ENCODE measurements around the gene HOXD10.

HOXD10 gene

GRCh38 chr2:176115883-176116813, at the start of gene HOXD10:
TSS of gene HOXD10 (plus strand) at chr2:176116778. CDS start at chr2:176116834, 56 bp downstream.
- H3K4me1 ChIP-seq (ENCODE audit: insufficient read depth, low read length) = peaks cover 11% of the 10 kb centered on the region
- H3K27ac ChIP-seq (ENCODE audit: low read depth, low read length) = peak within 1 kb of the TSS; percentile 56
- peak within 1 kb of the TSS; percentile 34 to 71 for H3K4me3 ChIP-seq (ENCODE audit: low read depth in 1 of 2, low read length in 2 of 2)
- H3K9ac ChIP-seq (ENCODE audit: low read length) = peak within 1 kb of the TSS; percentile 53
- no peaks in the 10 kb centered on the region for H3K36me3 ChIP-seq (ENCODE audit: insufficient read depth, low read length)
- no peaks in the 10 kb centered on the region for H3K9me3 ChIP-seq (ENCODE audit: low read length)
- H3K27me3 ChIP-seq (ENCODE audit: control insufficient read depth in 1 of 2, insufficient read depth in 2 of 2, low read length in 2 of 2) = peaks cover 33 to 77% of the 10 kb centered on the region in 2 donors

GRCh38 chr2:176067589-176068418, 48.8 kb upstream of the HOXD10 start:
- Histone ChIP-seq H3K9ac (ENCODE audit: low read length) (no peak overlapping the region), H3K4me3 (ENCODE audit: low read depth in 1 of 2, low read length in 2 of 2) (peak overlapping the region; percentile 1 to 55), H3K4me1 (ENCODE audit: insufficient read depth, low read length) (peaks cover 9% of the 10 kb centered on the region), H3K9me3 (ENCODE audit: low read length) (no peaks in the 10 kb centered on the region), H3K27me3 (ENCODE audit: control insufficient read depth in 1 of 2, insufficient read depth in 2 of 2, low read length in 2 of 2) (peaks cover 61 to 66% of the 10 kb centered on the region in 2 donors), H3K27ac (ENCODE audit: low read depth, low read length) (no peak overlapping the region), H3K36me3 (ENCODE audit: insufficient read depth, low read length) (no peaks in the 10 kb centered on the region)

DNA sequence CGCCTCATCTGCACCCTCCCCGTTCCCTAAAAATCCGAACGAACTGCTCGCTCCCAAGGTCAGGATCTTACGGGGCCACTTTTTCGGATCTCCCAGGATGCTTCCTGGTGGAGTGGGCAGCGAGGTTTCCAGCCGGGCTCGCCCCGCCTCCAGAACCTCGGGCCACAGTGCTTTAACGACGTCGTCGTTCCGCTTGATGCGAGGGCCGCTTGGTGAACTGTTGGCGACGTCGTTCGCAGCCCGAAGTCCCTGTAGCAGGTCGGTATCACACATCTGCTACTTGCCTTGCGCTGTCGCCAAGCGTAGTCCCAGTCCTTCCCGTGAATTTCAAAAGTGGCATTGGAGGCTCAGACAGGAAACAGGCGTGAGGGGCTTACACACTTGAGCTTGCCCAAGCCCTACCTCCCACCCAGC, 48.2 kb upstream of the HOXD10 start:
- Histone ChIP-seq H3K27me3 (ENCODE audit: control insufficient read depth in 1 of 2, insufficient read depth in 2 of 2, low read length in 2 of 2) (peaks cover 67 to 72% of the 10 kb centered on the region in 2 donors), H3K9me3 (ENCODE audit: low read length) (no peaks in the 10 kb centered on the region), H3K36me3 (ENCODE audit: insufficient read depth, low read length) (no peaks in the 10 kb centered on the region), H3K27ac (ENCODE audit: low read depth, low read length) (no peak overlapping the region), H3K9ac (ENCODE audit: low read length) (no peak overlapping the region), H3K4me1 (ENCODE audit: insufficient read depth, low read length) (peaks cover 9% of the 10 kb centered on the region), H3K4me3 (ENCODE audit: low read depth in 1 of 2, low read length in 2 of 2) (peak overlapping the region in 1 of 2 donors; percentile 16)

DNA sequence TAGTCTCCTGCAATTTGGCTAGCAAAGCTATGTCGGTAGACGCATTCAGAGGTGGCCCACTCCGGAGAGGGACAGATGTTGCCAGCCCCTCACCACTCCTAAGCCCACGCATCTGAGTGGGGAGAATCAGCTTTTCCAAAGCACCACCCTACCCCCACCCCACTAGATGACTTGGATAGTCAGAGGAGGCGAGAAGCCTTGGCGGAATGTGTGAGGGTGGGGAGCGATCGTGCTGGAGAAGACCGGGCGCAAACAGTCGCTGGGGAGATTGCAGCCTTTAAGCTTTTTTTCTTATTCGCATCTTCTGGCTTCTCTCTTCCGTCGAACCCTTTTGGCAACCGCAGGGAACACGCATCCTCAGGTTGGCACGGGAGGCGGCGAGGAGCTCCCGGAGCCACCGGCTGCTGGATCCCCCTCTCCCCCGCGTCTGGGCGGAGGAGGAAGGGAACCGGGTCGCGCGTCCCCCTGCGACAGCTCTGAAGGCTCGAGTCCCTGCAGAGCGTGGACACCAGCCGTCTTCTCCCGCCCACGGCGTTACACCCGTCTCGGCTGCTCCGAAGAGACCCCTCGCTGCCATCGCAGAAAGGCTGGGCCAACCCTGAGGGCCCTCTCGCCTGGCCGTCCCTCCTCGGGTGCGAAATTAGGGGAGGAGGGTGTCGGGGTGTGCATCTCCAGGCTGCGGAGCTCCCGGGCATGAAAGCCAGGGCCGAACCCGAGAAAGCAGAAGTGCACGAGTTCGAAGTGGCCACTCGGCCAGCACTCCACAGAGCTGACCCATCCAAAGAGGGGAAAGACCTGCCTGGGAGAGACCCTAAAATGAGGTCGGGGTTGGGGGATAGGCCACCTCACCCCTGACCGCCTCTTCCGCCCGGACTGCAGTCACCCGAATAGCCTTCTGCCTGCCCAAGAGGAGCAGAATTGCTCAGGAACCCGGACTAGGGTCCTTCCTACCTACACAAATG, 45.0 kb upstream of the HOXD10 start:
- H3K9me3 ChIP-seq (ENCODE audit: low read length) = no peaks in the 10 kb centered on the region
- H3K4me1 ChIP-seq (ENCODE audit: insufficient read depth, low read length) = peaks cover 9% of the 10 kb centered on the region
- H3K4me3 ChIP-seq (ENCODE audit: low read depth in 1 of 2, low read length in 2 of 2) = no peak overlapping the region
- no peak overlapping the region for H3K9ac ChIP-seq (ENCODE audit: low read length)
- H3K36me3 ChIP-seq (ENCODE audit: insufficient read depth, low read length) = no peaks in the 10 kb centered on the region
- H3K27ac ChIP-seq (ENCODE audit: low read depth, low read length) = no peak overlapping the region
- H3K27me3 ChIP-seq (ENCODE audit: control insufficient read depth in 1 of 2, insufficient read depth in 2 of 2, low read length in 2 of 2) = peaks cover 91 to 99% of the 10 kb centered on the region in 2 donors

DNA sequence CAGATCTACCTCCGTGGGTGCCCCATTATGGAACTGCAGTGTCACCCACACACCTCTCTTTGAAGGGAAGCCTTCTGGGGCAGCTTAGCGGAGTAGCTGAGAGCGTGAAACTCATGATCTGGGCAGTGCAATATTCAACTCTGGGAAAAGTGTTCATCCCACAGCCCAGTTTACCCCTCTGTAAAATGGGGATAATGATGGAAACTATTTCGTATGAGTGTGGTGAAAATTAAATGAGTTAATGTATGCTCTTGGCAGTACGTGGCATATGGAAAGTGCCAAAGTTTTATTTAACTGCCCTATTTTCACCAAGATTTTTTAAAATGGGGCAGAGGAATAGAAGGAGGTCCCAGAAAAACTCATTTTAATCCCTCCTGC, 44.3 kb upstream of the HOXD10 start:
- Histone ChIP-seq H3K9ac (ENCODE audit: low read length) (no peak overlapping the region), H3K36me3 (ENCODE audit: insufficient read depth, low read length) (no peaks in the 10 kb centered on the region), H3K4me3 (ENCODE audit: low read depth in 1 of 2, low read length in 2 of 2) (no peak overlapping the region), H3K27ac (ENCODE audit: low read depth, low read length) (no peak overlapping the region), H3K4me1 (ENCODE audit: insufficient read depth, low read length) (peaks cover 9% of the 10 kb centered on the region), H3K9me3 (ENCODE audit: low read length) (no peaks in the 10 kb centered on the region), H3K27me3 (ENCODE audit: control insufficient read depth in 1 of 2, insufficient read depth in 2 of 2, low read length in 2 of 2) (peaks cover 91 to 99% of the 10 kb centered on the region in 2 donors)

DNA sequence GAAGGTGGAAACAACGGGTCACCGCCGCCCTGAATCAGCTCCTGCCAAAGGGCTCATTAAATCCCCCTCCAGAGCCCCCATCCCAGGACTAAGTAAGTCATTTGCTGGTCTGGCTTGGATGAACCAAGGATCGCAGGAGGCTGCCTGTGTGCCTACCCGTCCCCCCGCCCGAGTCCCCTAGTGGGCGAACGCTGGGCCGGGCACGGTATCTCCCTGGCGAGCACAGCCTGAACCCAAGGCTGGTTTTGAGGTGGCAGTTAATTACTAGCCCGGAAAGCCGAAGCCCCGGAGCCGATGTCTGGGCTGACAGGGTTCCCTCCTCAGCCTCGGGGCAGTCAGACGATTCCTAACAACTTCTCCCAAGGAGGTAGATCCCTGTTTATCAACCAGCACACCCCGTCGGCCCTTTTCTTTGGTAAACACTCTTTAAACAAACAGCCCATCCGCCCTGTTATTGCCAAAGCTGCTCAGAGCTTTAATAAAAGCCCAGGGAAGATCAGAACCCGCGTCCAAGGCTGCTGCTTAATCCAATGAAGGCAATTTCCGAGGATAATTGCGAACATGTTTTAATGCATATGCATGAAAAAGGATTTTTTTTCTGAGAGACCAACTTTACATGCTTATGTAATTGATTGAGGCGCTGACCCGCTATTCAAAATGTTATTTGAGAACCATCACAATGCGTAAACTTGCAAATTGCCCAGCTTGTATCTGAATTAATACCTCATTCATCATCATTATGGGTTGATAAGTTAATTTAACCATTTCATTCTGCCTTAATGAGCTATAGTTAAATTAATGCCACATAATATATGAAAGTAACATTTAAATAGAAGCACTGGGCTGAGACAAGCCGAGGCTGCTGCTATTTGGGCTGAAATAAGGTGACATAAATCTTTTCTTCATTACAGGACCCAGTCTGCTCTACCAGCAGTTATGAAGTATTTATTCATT, 43.4 kb upstream of the HOXD10 start:
- no peak overlapping the region for H3K4me3 ChIP-seq (ENCODE audit: low read depth in 1 of 2, low read length in 2 of 2)
- no peaks in the 10 kb centered on the region for H3K36me3 ChIP-seq (ENCODE audit: insufficient read depth, low read length)
- H3K9ac ChIP-seq (ENCODE audit: low read length) = no peak overlapping the region
- no peaks in the 10 kb centered on the region for H3K9me3 ChIP-seq (ENCODE audit: low read length)
- H3K27me3 ChIP-seq (ENCODE audit: control insufficient read depth in 1 of 2, insufficient read depth in 2 of 2, low read length in 2 of 2) = peaks cover 89 to 97% of the 10 kb centered on the region in 2 donors
- no peak overlapping the region for H3K27ac ChIP-seq (ENCODE audit: low read depth, low read length)
- H3K4me1 ChIP-seq (ENCODE audit: insufficient read depth, low read length) = peaks cover 3% of the 10 kb centered on the region

- Histone ChIP-seq H3K36me3 (ENCODE audit: insufficient read depth, low read length) (no peaks in the 10 kb centered on the region), H3K27ac (ENCODE audit: low read depth, low read length) (no peak overlapping the region), H3K9ac (ENCODE audit: low read length) (no peak overlapping the region), H3K4me1 (ENCODE audit: insufficient read depth, low read length) (no peaks in the 10 kb centered on the region), H3K4me3 (ENCODE audit: low read depth in 1 of 2, low read length in 2 of 2) (no peak overlapping the region), H3K9me3 (ENCODE audit: low read length) (no peaks in the 10 kb centered on the region), H3K27me3 (ENCODE audit: control insufficient read depth in 1 of 2, insufficient read depth in 2 of 2, low read length in 2 of 2) (peaks cover 88 to 97% of the 10 kb centered on the region in 2 donors)
These were observed 41.6 kb upstream of the HOXD10 start for GRCh38 chr2:176074919-176075425.

- peaks cover 86 to 95% of the 10 kb centered on the region in 2 donors for H3K27me3 ChIP-seq (ENCODE audit: control insufficient read depth in 1 of 2, insufficient read depth in 2 of 2, low read length in 2 of 2)
- no peaks in the 10 kb centered on the region for H3K36me3 ChIP-seq (ENCODE audit: insufficient read depth, low read length)
- H3K27ac ChIP-seq (ENCODE audit: low read depth, low read length) = no peak overlapping the region
- no peaks in the 10 kb centered on the region for H3K9me3 ChIP-seq (ENCODE audit: low read length)
- no peak overlapping the region for H3K4me3 ChIP-seq (ENCODE audit: low read depth in 1 of 2, low read length in 2 of 2)
- H3K4me1 ChIP-seq (ENCODE audit: insufficient read depth, low read length) = no peaks in the 10 kb centered on the region
- H3K9ac ChIP-seq (ENCODE audit: low read length) = no peak overlapping the region
These were observed 41.1 kb upstream of the HOXD10 start for GRCh38 chr2:176075481-176075880.

DNA sequence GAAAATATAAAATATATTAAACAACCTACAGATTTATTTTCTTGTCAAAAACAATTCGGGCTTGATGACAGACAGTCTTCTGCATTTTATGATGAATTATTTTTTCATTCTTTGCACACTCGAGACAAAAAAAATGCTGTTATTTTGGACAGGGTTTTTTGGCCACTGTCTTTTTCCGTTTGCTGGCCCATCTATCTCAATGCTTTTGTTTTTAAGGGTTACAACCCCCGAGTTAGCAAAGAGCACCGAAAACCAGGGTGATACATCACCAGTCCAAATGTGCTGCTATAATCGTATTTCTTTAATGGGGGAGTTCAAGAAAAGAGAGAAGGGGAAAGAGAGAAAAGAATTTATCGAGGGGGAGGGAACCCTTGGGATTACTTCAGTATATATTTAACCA, 40.5 kb upstream of the HOXD10 start:
- no peak overlapping the region for H3K9ac ChIP-seq (ENCODE audit: low read length)
- H3K4me3 ChIP-seq (ENCODE audit: low read depth in 1 of 2, low read length in 2 of 2) = no peak overlapping the region
- no peaks in the 10 kb centered on the region for H3K36me3 ChIP-seq (ENCODE audit: insufficient read depth, low read length)
- no peaks in the 10 kb centered on the region for H3K4me1 ChIP-seq (ENCODE audit: insufficient read depth, low read length)
- peaks cover 88 to 95% of the 10 kb centered on the region in 2 donors for H3K27me3 ChIP-seq (ENCODE audit: control insufficient read depth in 1 of 2, insufficient read depth in 2 of 2, low read length in 2 of 2)
- H3K9me3 ChIP-seq (ENCODE audit: low read length) = no peaks in the 10 kb centered on the region
- H3K27ac ChIP-seq (ENCODE audit: low read depth, low read length) = no peak overlapping the region

DNA sequence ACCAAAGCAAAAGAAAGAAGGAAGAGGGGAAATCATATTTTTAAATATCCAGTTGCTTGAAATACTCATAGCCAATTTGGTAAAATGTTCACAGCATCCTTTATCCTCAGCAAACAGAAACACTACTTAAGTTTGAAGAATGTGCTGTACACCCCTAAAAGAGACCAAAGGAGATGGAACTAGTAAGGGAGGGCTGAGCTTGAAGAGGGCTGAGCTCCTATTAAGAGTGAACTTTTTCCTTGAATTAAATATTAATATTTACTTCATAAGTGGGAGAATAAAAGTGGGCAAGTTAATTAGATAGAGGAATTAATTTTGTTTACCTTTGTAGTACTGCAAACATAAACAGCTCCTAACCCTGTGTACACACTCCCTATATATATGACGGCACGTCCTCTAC, 39.8 kb upstream of the HOXD10 start:
- no peak overlapping the region for H3K27ac ChIP-seq (ENCODE audit: low read depth, low read length)
- H3K9ac ChIP-seq (ENCODE audit: low read length) = no peak overlapping the region
- no peak overlapping the region for H3K4me3 ChIP-seq (ENCODE audit: low read depth in 1 of 2, low read length in 2 of 2)
- no peaks in the 10 kb centered on the region for H3K4me1 ChIP-seq (ENCODE audit: insufficient read depth, low read length)
- H3K9me3 ChIP-seq (ENCODE audit: low read length) = no peaks in the 10 kb centered on the region
- H3K36me3 ChIP-seq (ENCODE audit: insufficient read depth, low read length) = no peaks in the 10 kb centered on the region
- H3K27me3 ChIP-seq (ENCODE audit: control insufficient read depth in 1 of 2, insufficient read depth in 2 of 2, low read length in 2 of 2) = peaks cover 90 to 95% of the 10 kb centered on the region in 2 donors
